ENCODE data around the gene CELSR1.

CELSR1 gene

DNA sequence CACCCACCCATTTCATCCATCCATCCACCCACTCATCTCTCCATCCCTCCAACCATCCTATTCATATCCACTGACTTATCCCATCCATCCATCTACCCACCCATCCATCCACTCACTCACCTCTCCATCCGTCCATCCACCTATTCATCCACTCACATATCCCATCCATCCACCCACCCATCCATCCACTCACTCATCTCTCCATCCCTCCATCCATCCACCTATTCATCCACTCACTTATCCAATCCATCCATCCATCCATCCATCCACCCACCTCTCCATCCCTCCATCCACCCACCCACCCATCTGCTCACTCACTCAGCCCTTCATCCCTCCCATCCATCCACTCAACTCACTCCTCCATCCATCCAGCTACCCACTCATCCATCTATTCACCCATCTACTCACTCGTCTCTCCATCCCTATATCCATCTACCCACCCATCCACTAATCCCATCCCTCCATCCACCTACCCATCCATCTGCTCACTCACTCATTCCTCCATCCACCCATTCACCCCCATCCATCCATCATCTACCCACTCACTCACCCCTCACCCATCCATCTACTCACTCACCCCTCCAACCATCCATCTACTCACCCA lies 165.7 kb downstream of the CELSR1 start:
- Histone ChIP-seq H3K4me3 (ENCODE audit: low read depth, low read length) (no peak overlapping the region), H3K36me3 (replicated peaks) (no peaks in the 10 kb centered on the region), H3K27ac (no peak overlapping the region), H3K27me3 (replicated peaks) (no peaks in the 10 kb centered on the region)
- TF ChIP-seq, protein P1, sequence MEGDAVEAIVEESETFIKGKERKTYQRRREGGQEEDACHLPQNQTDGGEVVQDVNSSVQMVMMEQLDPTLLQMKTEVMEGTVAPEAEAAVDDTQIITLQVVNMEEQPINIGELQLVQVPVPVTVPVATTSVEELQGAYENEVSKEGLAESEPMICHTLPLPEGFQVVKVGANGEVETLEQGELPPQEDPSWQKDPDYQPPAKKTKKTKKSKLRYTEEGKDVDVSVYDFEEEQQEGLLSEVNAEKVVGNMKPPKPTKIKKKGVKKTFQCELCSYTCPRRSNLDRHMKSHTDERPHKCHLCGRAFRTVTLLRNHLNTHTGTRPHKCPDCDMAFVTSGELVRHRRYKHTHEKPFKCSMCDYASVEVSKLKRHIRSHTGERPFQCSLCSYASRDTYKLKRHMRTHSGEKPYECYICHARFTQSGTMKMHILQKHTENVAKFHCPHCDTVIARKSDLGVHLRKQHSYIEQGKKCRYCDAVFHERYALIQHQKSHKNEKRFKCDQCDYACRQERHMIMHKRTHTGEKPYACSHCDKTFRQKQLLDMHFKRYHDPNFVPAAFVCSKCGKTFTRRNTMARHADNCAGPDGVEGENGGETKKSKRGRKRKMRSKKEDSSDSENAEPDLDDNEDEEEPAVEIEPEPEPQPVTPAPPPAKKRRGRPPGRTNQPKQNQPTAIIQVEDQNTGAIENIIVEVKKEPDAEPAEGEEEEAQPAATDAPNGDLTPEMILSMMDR (IDR thresholded peaks at IDR 0.05; ENCODE audit: low read depth, low read length, missing control alignments): no peak
- DNase-seq: no peak
- in situ Hi-C loops (cut with HindIII; ENCODE audit: low pct_ligation_motif_present, low sequenced_read_pairs): no loop called here

DNA sequence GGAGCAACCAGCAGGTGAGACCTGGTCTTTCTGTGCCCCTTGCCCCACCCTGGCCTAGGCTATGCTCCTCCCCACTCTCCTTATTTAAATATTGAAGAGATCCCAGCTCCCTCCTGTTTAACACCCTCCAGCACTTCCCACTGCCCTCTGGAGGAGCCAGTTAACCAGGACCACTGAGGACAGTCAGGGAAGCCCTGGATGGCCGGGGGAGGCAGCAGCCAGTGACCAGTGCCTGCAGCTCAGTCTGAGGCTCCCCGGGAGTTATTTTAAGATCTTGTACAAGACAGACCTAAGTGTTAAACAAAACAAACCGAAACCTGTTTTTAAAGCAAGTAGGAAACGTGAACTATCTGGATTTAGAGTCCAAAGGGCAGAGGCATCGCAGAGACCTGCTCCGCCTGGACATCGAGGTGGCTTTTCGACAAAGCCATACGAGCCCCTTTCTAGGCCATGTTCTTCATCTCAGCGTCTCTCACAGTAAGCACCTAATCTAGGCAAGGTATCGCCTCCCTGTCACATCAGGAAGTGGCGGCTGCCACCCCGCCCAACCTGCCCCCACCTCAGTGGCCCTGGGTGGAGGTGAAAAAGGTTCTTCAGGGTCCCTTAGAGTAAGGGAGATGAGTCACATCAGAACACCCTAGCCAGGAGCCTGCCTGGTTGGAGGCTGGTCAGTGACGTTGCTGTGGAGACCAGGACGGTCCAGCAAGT lies 166.7 kb downstream of the CELSR1 start:
- TF ChIP-seq, protein P1 (IDR thresholded peaks at IDR 0.05; ENCODE audit: low read depth, low read length, missing control alignments): no peak
- Histone ChIP-seq H3K27me3 (replicated peaks) (no peaks in the 10 kb centered on the region), H3K4me3 (ENCODE audit: low read depth, low read length) (no peak overlapping the region), H3K27ac (no peak overlapping the region), H3K36me3 (replicated peaks) (no peaks in the 10 kb centered on the region)
- in situ Hi-C loops (cut with HindIII; ENCODE audit: low pct_ligation_motif_present, low sequenced_read_pairs): no loop called here
- DNase-seq: no peak

DNA sequence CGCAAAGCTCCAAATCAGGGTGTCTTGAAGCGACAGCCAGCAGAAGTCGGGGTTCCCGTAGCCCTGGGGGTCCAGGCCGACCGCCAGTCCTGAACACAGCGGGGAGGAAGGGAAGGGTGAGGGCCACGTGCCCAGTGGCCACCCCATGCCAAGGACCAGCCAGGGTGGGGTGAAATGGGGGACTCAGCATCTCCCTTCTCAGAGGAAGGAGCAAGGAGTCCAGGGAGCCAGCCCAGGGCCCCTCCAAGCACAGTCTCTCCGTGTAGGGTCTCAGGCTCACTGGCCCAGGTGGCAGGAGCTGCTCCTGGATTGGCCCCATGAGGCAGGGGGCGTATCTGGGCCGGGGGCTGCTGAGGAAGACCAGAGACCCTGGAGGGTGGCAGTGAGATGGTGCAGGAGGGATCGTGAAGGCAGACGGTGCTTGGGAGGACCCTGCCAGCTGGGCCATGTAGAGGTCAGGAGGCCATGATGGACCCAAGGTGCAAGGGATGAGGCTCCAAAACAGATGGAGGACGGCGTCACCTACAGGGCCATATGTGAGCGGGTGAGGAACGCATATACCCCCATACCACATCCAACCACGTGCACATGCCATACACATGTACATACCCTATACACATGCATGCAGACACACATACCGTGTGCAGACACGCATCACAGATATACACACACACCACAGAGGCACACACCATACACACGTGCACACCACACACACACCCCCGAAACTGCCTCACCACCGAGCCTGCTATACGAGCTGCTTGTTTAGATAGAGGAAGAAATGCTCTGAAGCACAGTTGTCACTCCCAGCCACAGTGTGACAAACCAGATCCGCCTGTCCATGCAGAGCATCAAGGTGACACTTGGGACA lies 167.5 kb downstream of the CELSR1 start:
- no peak overlapping the region for H3K4me3 ChIP-seq (ENCODE audit: low read depth, low read length)
- TF ChIP-seq, protein P1 (IDR thresholded peaks at IDR 0.05; ENCODE audit: low read depth, low read length, missing control alignments): no peak
- no peak overlapping the region for H3K27ac ChIP-seq
- H3K27me3 ChIP-seq (replicated peaks): no peaks in the 10 kb centered on the region
- no peak for DNase-seq
- H3K36me3 ChIP-seq (replicated peaks): no peaks in the 10 kb centered on the region
- in situ Hi-C loops (cut with HindIII; ENCODE audit: low pct_ligation_motif_present, low sequenced_read_pairs): no loop called here

DNA sequence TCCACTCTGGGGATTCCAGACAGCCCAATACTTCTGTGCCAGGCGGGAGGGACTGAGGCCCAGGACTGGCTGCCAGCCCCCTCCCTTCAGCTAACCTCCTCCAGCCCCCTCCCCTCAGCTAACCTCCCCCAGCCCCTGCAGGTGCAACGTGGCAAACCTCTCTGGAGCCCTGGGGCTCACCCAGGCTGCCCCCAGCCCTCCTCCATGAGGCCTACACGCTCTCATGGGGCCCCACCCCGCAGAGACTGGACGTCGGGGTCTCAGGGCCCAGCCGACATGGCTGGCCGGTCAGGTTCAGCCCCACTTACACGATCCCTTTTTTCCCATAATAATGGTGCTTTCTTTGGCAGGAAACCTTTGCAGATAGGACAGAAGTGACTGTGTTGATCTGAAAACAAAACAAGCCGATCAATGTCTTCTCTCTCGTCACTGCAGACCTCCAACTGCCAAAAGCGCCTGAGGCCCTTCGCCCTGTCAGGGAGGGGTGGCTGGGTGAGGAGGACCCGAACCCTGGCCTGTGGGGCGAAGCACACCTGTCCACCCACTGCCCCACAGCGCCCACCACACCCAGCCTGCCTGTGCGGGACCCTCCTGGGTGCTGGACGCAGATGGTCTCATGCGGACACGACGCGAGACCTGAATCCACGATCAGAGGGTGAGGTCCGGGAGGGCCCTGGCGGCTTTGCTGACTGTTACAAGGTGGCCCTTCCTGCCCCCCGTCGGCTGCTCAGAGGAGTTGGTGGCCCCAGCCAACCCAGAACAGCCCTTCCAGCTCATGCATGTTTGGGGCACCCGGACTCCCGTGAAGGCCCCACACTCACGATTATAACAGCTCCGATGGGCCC lies 168.3 kb downstream of the CELSR1 start:
- in situ Hi-C loops (cut with HindIII; ENCODE audit: low pct_ligation_motif_present, low sequenced_read_pairs): no loop called here
- TF ChIP-seq, protein P1 (IDR thresholded peaks at IDR 0.05; ENCODE audit: low read depth, low read length, missing control alignments): no peak
- H3K27me3 ChIP-seq (replicated peaks): no peaks in the 10 kb centered on the region
- H3K36me3 ChIP-seq (replicated peaks): no peaks in the 10 kb centered on the region
- H3K27ac ChIP-seq: no peak overlapping the region
- no peak overlapping the region for H3K4me3 ChIP-seq (ENCODE audit: low read depth, low read length)
- no peak for DNase-seq

DNA sequence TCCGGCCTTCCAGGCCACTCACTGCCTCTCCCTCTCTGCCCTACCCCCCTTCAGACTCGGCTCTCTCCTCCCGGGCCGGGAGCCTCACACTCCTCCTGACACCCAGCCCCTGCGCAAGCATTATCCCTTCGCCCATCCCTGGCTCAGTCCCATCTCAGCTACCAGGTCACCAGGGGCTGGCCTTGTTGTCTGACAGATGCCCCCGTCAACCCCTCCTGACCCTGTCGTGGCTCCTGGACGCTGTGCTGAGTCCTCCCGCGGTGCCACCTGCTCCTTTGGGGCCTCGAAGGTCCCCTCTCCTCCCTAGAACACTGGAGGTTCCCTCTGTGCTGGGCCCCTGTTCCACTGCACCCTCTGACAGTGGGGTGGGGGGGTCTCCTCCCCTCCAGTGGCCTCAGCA lies 169.0 kb downstream of the CELSR1 start:
- TF ChIP-seq, protein P1 (IDR thresholded peaks at IDR 0.05; ENCODE audit: low read depth, low read length, missing control alignments): no peak

More for the DNA sequence above, 169.0 kb downstream of the CELSR1 start:
- Histone ChIP-seq H3K36me3 (replicated peaks) (no peaks in the 10 kb centered on the region), H3K27me3 (replicated peaks) (no peaks in the 10 kb centered on the region), H3K27ac (no peak overlapping the region), H3K4me3 (ENCODE audit: low read depth, low read length) (no peak overlapping the region)
- in situ Hi-C loops (cut with HindIII; ENCODE audit: low pct_ligation_motif_present, low sequenced_read_pairs): no loop called here
- no peak for DNase-seq

All from brain microvascular endothelial cell (primary cell).